Activated CD8-positive, alpha-beta memory T cell treated with anti-CD3 and anti-CD28 coated beads for 36 hours (primary cell): ENCODE measurements around the gene MICU1. TPM values are rescaled to one million over a fixed set of nuclear protein-coding genes. Genes with fewer than 3 reads are reported as not detected.

Source experiments
- CTCF ChIA-PET: fragments of 350-600 bp; sonication (Branson Sonifier 250); formaldehyde crosslinking; loops from one replicate; lab custom pipeline; 2021; ENCODE audit warnings: antibody characterized with exemption; lab: Charles Lee
- POLR2A ChIA-PET: fragments of 350-600 bp; sonication (Branson Sonifier 250); formaldehyde crosslinking; loops from one replicate; lab custom pipeline; 2021; ENCODE audit warnings: antibody characterized with exemption; lab: Charles Lee
- total RNA-seq, 2 experiments: library from RNA; stranded (reverse); gene quantifications; one replicate each; pipeline ENCODE4 v1.2.3, GENCODE V29; 2021

The MICU1 gene
- total RNA-seq, 2 experiments from 2014 or later, result 24.5 to 27.1 TPM

DNA sequence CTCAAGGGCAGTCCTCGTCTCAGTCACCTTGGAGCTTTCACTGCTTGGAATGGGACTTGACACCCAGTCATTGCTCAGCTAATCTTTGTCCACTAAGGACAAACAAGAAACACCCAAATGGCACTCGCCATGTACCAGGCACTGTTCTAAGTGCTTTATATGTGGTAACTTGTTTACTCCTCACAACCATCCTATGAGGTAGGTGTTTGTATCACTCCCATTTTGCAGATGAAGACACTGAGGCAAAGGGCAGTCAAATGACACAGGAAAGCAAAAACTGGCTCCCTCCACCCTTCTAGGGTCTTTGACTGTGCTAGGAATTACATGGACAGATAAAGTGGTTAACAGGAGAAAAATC lies 295.8 kb downstream of the MICU1 start:
- CTCF ChIA-PET, result interaction anchor here (1.4 to 1.8 kb wide), 3 partner anchors 39 to 110 kb away, joined by 4 to 10 read pairs (median 5); partner anchors contain the start of gene DDIT4
- POLR2A ChIA-PET, result interaction anchor here (0.6 to 4.0 kb wide), 5 partner anchors 9 to 55 kb away, joined by 3 to 29 read pairs (median 4); no protein-coding TSS in a partner anchor

DNA sequence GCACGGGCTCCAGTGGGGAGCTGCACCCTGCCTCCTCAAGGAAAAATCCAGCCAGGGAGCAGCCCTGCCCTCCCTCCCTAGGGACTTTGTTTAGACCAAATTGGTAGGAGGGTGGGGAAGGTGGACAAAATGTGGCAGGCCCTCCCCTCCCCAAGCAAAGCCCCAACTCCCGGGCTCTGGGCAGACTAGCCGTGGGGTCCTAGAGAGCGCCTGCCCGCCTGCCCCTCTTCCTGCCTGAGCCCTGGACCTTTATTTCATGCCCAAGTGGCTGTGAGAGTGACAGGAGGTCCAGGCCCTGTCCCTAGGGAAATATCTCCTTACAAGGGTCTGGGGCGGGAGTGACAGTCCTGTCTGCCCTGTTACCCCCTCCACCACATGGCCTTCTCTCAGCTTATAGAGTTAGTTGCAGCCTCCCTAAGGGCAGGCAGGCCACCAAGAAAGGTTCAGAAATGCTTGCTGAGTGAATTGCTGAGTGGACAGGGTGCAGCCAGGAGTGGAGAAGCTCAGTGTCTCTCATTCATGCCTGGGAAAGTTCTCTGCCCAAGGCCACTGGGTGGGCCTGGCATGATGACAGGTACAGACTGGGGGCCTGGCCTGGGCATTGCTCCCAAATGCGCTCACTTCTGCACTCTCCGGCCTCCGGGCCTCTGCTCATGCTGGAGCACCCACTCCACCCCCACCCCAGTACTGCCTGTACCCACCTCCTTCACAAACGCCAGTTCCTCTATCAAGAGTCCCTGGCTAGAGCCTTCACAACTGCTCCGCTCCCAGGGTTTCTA lies 296.4 kb downstream of the MICU1 start:
- POLR2A ChIA-PET, result interaction anchor here (0.6 to 4.0 kb wide), 5 partner anchors 9 to 54 kb away, joined by 3 to 29 read pairs (median 4); no protein-coding TSS in a partner anchor
- CTCF ChIA-PET, result interaction anchor here (1.4 to 1.8 kb wide), 3 partner anchors 39 to 110 kb away, joined by 4 to 10 read pairs (median 5); partner anchors contain the start of gene DDIT4

DNA sequence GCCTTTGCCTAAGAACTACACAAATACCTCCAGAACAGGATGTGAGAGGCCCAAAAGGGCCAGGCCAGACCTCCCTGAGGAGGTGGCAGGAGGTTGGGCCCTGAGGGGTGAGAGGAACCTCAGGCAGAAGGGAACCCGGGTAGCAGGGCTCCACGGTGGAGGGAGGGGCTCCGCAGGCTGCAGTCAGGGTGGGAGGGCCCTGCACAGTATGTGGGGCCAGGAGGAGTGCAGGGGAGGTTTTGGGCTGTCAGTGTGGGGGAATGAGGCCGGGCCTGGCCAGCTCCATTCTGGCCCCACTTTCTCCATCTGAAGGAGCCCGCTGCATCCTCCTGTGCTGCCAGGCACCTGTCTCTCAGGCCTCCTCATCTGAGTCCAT lies 297.1 kb downstream of the MICU1 start:
- CTCF ChIA-PET, result interaction anchor here (0.9 to 1.9 kb wide), 4 partner anchors 38 to 113 kb away, joined by 3 to 5 read pairs (median 4); partner anchors contain the start of genes ANAPC16 and ASCC1
- POLR2A ChIA-PET, result interaction anchor here (1.7 to 4.0 kb wide), 3 partner anchors 8 to 35 kb away, joined by 8 to 29 read pairs (median 22); no protein-coding TSS in a partner anchor

DNA sequence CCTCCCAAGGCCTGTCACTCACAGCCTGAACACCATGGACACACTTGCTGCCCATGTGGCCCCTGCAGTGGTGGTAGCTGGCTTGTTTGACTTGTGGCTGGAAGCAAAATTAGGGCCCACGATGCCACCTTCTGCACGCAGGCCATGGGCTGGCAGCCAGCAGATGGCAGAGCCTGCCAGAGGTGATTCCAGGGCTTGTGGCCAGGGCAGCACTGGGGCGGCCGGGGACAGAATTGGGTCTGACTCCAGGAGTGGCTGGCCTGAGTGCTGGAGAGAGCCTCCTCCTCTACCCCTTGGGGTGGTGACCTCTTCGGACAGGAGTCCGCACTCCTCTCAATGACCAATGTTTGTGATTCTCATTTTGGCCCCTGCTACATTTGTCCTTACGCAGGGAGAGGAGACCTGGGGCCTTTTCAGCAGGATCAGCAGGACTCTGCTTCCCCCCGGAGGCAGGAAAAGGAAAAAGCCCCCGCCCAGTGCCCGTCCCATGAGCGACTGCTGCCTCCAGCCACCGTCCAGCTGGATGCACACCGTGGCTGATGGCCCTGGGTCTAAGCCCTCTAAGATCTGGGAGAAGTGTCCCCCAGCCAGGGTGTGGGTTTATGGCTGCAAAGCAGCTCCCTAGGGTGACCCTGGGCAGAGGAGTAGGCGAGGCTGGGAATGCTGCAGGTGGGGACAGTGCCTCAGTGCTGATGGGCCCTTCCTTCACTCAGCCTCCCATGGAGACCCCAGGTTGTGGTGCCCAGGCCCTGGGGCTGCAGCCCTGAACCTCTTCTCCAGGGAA lies 297.6 kb downstream of the MICU1 start:
- POLR2A ChIA-PET, result interaction anchor here (0.5 to 4.0 kb wide), 5 partner anchors 8 to 240 kb away, joined by 4 to 31 read pairs (median 22); partner anchors contain the start of gene DDIT4
- CTCF ChIA-PET, result interaction anchor here (0.9 to 2.0 kb wide), 7 partner anchors 9 to 280 kb away, joined by 3 to 6 read pairs (median 3); partner anchors contain the start of genes ANAPC16 and ASCC1

DNA sequence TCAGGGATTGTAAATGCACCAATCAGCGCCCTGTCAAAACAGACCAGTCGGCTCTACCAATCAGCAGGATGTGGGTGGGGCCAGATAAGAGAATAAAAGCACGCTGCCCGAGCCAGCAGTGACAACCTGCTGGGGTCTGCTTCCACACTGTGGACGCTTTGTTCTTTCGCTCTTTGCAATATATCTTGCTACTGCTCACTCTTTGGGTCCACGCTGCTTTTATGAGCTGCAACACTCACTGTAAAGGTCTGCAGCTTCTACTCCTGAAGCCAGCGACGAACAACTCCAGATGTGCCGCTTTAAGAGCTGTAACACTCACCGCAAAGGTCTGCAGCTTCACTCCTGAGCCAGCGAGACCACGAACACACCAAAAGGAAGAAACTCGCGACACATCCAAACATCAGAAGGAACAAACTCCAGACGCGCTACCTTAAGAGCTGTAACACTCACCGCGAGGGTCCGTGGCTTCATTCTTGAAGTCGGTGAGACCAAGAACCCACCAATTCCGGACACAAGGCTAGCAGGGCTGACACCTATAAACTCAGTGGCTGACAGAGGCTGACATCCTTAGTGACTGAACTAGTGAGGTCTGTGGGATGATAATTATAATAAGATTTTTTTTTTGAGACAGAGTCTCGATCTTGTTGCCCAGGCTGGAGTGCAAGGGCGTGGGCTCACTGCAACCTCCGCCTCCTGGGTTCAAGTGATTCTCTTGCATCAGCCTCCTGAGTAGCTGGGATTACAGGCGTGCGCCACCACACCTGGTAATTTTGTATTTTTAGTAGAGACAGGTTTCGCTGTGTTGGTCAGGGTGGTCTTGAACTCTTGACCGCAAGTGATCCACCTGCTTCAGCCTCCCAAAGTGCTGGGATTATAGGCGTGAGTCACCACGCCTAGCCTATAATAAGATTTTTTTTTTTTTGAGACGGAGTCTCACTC lies 298.9 kb downstream of the MICU1 start:
- CTCF ChIA-PET, result interaction anchor here (0.8 to 2.0 kb wide), 10 partner anchors 8 to 278 kb away, joined by 3 to 6 read pairs (median 4); partner anchors contain the start of gene DDIT4
- POLR2A ChIA-PET, result interaction anchor here (0.8 to 4.0 kb wide), 8 partner anchors 8 to 76 kb away, joined by 3 to 31 read pairs (median 4); partner anchors contain the start of gene DDIT4

DNA sequence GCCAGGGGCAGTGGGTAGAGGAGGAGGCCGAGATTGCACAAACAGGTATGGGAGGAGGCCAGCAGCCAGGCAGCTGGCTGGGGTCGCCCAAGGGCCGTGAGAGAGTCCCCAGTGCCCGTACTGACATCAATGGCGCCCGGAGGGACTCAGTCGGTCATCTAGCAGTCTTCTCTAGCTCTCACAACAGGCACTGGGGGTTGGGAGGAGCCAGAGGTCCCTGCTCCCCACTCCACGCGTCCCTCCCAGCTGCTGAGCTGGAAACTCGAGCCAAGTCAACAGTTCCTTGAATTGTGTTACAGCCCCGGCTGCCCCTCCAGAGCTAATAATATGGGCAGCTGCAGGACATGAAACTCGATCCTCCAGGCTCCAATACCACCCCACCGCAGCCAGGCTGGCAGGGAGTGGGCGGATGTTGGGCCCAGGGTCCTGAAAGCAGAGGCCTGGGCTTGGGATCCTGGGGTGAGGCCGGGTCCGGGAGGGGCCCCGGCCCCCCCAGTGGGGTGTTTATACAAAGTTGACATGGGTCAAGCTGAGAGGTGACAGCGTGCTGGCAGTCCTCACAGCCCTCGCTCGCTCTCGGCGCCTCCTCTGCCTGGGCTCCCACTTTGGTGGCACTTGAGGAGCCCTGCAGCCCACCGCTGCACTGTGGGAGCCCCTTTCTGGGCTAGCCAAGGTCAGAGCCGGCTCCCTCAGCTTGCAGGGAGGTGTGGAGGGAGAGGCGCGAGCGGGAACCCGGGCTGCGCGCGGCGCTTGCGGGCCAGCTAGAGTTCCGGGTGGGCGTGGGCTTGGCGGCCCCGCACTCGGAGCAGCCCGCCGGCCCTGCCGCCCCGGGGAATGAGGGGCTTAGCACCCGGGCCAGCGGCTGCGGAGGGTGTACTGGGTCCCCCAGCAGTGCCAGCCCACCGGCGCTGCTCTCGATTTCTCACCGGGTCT lies 300.4 kb downstream of the MICU1 start:
- ChIA-PET CTCF (interaction anchor here (1.1 to 1.7 kb wide), 3 partner anchors 10 to 51 kb away, joined by 3 to 6 read pairs (median 4); no protein-coding TSS in a partner anchor), POLR2A (interaction anchor here (0.6 to 4.0 kb wide), 6 partner anchors 28 to 65 kb away, joined by 3 to 31 read pairs (median 14); partner anchors contain the start of gene DDIT4)

DNA sequence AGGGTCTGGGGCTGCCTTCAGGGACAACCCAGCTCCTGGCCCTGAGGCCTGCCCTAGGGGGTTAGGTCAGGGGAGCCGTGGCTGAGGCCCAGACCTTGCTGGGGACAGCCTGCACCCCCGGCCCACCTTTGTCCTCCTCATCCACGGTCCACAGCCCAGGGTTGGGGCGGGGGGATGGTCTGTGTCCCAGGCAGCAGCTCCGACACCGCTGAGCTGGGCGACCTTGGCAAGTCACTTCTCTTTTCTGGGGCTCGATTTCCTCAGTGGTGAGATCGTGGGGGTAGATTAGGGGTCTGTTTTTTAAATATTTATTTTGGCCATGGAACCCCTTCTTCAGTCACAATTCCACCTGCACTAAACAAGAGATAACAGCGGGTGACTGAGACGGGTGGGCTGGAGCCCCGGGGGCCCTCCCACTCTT lies 302.1 kb downstream of the MICU1 start:
- CTCF ChIA-PET, result interaction anchor here (1.1 to 1.3 kb wide), 3 partner anchors 10 to 49 kb away, joined by 3 to 4 read pairs (median 3); no protein-coding TSS in a partner anchor
- POLR2A ChIA-PET, result interaction anchor here (6.4 kb wide), 1 partner anchor 26 kb away, joined by 86 read pairs; no protein-coding TSS in a partner anchor

DNA sequence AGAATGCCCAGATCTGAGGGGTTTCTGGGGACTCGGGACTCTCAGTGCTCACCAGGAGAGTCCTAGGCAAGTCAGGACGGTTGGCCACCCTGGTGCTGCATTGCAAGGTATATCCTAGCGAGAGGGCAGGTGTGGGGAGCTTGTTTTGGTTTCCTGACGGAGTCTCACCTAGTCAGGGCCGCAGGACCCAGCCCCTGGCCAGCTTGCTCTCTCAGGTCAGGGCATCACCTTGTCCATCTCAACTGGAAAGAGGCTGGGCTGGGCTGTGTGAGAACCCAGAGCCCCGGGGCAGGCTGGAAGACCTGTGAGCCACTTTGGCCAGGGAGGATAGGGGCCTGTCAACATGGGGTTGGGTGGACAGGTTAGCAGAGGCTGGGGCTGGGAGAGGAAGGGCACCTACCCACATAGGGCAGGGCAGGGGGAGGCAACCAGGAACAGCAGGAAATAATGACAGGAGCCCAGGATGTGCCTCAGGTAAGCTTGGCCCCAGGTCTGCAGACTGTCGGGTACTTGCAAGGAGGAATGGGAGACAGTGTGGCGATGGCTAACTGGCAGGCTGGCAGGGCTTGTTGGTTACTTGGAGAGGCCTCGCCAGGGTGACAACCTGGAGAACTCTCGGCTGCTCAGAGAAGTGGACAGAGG lies 302.6 kb downstream of the MICU1 start:
- ChIA-PET CTCF (interaction anchor here (1.1 to 1.6 kb wide), 5 partner anchors 9 to 50 kb away, joined by 3 to 5 read pairs (median 3); partner anchors contain the start of gene DDIT4), POLR2A (interaction anchor here (6.4 kb wide), 1 partner anchor 26 kb away, joined by 86 read pairs; no protein-coding TSS in a partner anchor)

DNA sequence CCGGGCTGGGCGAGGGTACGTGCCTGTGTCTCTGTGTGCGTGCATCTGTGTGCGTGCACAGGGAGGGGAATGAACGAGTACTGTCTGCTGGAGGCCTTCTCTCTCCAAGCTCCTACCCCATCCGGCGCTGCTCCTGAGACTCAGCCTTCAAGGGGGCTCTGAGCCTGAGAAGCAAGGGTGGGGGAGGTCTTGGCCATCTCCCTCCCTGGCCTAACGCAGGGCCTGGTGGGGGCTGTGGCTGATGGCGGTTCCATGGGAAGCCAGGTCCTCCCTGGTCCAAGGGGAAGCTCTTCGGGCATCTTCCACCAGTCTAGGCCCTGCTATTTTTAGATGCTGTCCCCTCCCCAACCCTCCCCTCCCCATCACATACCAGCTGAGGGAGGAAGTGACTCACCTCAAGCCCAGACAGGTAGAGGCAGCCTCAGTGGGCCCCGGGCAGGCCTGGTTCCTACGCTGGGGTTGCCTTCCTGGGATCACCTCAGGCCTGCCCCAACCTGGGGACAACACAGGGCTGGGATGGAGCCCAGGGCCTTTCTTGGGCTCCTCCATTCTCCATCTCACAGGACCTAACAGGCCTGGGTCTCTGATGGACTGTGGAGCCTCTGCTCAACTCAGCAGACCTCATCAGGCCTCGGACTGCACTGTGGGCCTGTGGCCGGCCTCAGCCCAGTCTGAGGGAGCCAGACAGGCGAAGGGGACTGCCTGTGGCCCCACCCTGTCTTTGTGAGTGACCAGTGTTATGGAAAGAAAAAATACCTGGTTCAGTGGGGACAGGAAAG lies 303.4 kb downstream of the MICU1 start:
- ChIA-PET CTCF (interaction anchor here (0.9 to 2.0 kb wide), 7 partner anchors 8 to 49 kb away, joined by 3 to 5 read pairs (median 3); partner anchors contain the start of gene DDIT4), POLR2A (interaction anchor here (1.0 to 6.4 kb wide), 5 partner anchors 11 to 69 kb away, joined by 3 to 86 read pairs (median 27); partner anchors contain the start of gene DDIT4)

DNA sequence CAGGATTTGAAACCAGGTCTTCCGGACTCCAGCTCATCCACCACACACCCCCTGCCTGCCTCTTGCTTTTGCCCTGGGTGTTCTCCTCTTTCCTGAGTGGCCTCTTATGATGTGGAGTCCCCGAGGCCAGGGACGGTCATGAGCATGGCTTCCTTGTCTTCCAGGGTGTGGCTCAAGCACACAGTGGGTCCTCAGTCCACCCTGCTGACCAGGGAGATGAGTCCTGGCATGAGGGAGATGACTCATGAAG lies 303.9 kb downstream of the MICU1 start:
- POLR2A ChIA-PET, result interaction anchor here (1.0 to 6.4 kb wide), 5 partner anchors 12 to 69 kb away, joined by 3 to 86 read pairs (median 27); partner anchors contain the start of gene DDIT4

DNA sequence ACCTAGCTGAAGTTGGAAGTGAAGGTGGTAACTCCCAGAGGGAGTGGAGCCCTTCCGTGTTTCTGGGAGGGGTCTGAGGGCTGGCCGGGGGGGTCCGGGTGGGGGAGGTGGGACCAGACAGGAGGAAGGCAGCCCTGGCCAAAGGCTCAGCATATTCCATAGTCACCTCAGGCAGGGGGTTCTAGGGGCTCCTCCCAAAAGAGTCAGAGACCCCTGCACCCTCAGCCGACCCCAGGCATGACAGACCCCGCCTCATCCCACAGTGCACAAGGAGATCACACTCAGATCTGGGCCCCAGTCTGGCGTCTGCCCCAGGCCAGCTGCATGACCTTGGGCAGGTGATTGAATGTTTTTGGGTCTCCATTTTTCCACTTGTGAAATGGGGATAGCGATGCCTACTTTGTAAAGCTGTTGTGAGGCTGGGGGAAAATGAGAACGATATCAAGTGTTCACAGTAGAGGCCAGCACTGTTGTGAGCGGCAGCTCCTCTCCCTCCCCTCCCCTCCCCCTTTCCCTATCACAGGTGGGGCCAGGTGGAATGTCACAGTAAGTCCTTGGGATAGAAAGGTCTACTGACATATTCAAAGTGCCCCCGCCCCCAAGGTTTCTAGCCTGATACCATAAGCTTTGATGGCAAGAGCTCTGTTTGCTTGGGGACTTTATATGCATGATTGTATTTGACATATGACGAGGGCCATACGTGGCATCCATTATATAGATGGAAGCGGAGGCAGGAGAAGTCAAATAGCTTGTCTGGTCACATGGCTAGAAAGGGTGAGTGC lies 304.4 kb downstream of the MICU1 start:
- CTCF ChIA-PET, result interaction anchor here (0.7 to 3.2 kb wide), 10 partner anchors 10 to 48 kb away, joined by 3 to 15 read pairs (median 5); partner anchors contain the start of gene DDIT4
- POLR2A ChIA-PET, result interaction anchor here (1.0 to 6.4 kb wide), 9 partner anchors 8 to 68 kb away, joined by 3 to 86 read pairs (median 15); partner anchors contain the start of gene DDIT4

More for the DNA sequence above, 303.9 kb downstream of the MICU1 start:
- CTCF ChIA-PET, result interaction anchor here (0.7 to 2.0 kb wide), 7 partner anchors 11 to 49 kb away, joined by 3 to 15 read pairs (median 5); partner anchors contain the start of gene DDIT4

DNA sequence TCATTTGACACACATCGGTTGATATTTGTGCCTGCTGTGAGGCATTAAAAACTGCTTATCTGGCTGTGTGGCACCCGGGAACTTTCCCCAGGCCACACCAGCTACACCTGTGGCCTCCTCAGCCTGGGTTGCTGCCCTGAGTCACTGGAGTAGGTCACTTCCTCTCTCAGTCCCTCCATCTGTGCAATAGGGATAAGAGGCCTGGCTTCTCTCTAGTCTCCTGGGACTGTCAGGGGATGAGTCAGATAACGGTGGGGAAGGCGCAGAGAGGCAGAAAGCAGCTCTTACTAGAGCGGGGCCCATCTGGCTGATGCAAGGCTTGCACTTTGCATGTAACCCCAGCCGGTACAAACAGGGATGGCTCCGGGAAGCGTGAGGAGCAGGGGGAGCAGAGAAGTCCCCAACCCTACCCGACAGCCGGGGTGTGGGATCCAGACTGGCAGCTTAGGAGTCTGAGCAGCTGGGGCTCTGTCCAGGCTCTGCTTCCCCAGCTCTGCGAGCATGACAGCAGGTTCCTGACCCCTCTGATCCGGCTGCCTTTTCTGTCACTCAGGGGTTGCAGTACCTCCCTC lies 305.1 kb downstream of the MICU1 start:
- ChIA-PET CTCF (interaction anchor here (0.9 to 3.2 kb wide), 7 partner anchors 11 to 46 kb away, joined by 3 to 15 read pairs (median 5); no protein-coding TSS in a partner anchor), POLR2A (interaction anchor here (0.6 to 6.4 kb wide), 11 partner anchors 8 to 484 kb away, joined by 3 to 86 read pairs (median 11); partner anchors contain the start of gene DDIT4)
